ENCODE measurements around the gene ALDH1L1. TPM values are rescaled to one million over a fixed set of nuclear protein-coding genes. Genes with fewer than 3 reads are reported as not detected.
A peak's percentile ranks its signal among the peaks of the same experiment; 100 is the strongest.

ALDH1L1 gene
- total RNA-seq, 1 experiment from 2014 or later: 0.36 TPM

GRCh38 chr3:126083913-126084767 lies 96.2 kb downstream of the ALDH1L1 start, which contains the start of gene SLC41A3:
TSS of gene SLC41A3 (minus strand) at chr3:126084124. CDS start at chr3:126068219, 15,905 bp downstream.
- BruUV-seq (replicated peaks): no TSS peak
- CTCF ChIA-PET: interaction anchor here (0.7 kb wide), 1 partner anchor 973 kb away, joined by 5 read pairs; no protein-coding TSS in a partner anchor

DNA sequence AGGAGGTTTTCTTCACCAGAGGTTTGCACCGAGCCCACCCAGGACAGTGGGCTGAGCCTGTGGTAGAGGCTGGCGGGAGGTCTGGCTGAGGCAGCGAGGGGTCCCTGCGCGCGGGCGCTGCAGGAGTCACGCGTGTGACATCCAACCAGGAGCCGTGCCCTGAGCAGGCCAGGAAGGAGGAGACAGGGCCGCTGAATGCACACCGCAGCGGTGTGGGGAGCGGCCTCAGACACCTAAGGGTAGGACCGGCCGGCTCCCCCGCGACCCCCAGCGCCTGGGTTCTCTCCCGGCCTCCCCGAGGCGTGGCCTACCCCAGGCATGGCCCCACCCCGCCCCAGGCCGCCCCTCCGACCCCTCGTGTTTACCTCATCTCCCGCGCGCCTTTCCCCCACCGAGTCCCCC lies 96.9 kb downstream of the ALDH1L1 start:
- BruUV-seq (replicated peaks): no TSS peak
- in situ Hi-C loops (cut with HindIII; ENCODE audit: low pct_unique_long_range_greater_than_20kb, low sequenced_read_pairs): no loop called here
- H3K27me3 ChIP-seq (ENCODE audit: control insufficient read depth, insufficient read depth, low read length): no peaks in the 10 kb centered on the region
- ChIA-PET POLR2A (interaction anchor here (0.6 kb wide), 1 partner anchor 58 kb away, joined by 9 read pairs; no protein-coding TSS in a partner anchor), CTCF (interaction anchor here (0.7 kb wide), 1 partner anchor 972 kb away, joined by 5 read pairs; no protein-coding TSS in a partner anchor)
- H3K4me3 ChIP-seq (ENCODE audit: low read depth in 2 of 2, low read length in 2 of 2): peak overlapping the region; percentile 59 to 61
- DNase-seq (ENCODE audit: low read depth, low spot score) (no peak), ATAC-seq (peak; percentile 80)
- H3K4me1 ChIP-seq (ENCODE audit: control insufficient read depth, insufficient read depth, low read length): peaks cover 17% of the 10 kb centered on the region
- H3K36me3 ChIP-seq (ENCODE audit: control insufficient read depth, insufficient read depth, low read length): no peaks in the 10 kb centered on the region
- intact Hi-C loops (cut with micrococcal nuclease; ENCODE audit: unreplicated experiment): no loop called here
- peaks cover 21% of the 10 kb centered on the region; the same call in 1 of the 2 replicates for H3K9me3 ChIP-seq (ENCODE audit: control insufficient read depth, insufficient read depth, low read depth, low read length)
- peak overlapping the region; percentile 83 for H3K27ac ChIP-seq (ENCODE audit: low read length)
- TF ChIP-seq TCF7L2 (IDR thresholded peaks at IDR 0.05; ENCODE audit: low read depth, low read length) (no peak), SIN3A (IDR thresholded peaks at IDR 0.05; ENCODE audit: borderline replicate concordance, insufficient read depth, low read depth, low read length) (no peak), POLR2AphosphoS5 (IDR thresholded peaks at IDR 0.05; ENCODE audit: low read depth, low read length) (no peak)
- TF ChIP-seq, protein P1, sequence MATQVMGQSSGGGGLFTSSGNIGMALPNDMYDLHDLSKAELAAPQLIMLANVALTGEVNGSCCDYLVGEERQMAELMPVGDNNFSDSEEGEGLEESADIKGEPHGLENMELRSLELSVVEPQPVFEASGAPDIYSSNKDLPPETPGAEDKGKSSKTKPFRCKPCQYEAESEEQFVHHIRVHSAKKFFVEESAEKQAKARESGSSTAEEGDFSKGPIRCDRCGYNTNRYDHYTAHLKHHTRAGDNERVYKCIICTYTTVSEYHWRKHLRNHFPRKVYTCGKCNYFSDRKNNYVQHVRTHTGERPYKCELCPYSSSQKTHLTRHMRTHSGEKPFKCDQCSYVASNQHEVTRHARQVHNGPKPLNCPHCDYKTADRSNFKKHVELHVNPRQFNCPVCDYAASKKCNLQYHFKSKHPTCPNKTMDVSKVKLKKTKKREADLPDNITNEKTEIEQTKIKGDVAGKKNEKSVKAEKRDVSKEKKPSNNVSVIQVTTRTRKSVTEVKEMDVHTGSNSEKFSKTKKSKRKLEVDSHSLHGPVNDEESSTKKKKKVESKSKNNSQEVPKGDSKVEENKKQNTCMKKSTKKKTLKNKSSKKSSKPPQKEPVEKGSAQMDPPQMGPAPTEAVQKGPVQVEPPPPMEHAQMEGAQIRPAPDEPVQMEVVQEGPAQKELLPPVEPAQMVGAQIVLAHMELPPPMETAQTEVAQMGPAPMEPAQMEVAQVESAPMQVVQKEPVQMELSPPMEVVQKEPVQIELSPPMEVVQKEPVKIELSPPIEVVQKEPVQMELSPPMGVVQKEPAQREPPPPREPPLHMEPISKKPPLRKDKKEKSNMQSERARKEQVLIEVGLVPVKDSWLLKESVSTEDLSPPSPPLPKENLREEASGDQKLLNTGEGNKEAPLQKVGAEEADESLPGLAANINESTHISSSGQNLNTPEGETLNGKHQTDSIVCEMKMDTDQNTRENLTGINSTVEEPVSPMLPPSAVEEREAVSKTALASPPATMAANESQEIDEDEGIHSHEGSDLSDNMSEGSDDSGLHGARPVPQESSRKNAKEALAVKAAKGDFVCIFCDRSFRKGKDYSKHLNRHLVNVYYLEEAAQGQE (IDR thresholded peaks at IDR 0.05; ENCODE audit: insufficient read depth in 1 of 2, low read depth in 2 of 2, low read length in 1 of 2): no peak
- TF ChIP-seq, protein P2, sequence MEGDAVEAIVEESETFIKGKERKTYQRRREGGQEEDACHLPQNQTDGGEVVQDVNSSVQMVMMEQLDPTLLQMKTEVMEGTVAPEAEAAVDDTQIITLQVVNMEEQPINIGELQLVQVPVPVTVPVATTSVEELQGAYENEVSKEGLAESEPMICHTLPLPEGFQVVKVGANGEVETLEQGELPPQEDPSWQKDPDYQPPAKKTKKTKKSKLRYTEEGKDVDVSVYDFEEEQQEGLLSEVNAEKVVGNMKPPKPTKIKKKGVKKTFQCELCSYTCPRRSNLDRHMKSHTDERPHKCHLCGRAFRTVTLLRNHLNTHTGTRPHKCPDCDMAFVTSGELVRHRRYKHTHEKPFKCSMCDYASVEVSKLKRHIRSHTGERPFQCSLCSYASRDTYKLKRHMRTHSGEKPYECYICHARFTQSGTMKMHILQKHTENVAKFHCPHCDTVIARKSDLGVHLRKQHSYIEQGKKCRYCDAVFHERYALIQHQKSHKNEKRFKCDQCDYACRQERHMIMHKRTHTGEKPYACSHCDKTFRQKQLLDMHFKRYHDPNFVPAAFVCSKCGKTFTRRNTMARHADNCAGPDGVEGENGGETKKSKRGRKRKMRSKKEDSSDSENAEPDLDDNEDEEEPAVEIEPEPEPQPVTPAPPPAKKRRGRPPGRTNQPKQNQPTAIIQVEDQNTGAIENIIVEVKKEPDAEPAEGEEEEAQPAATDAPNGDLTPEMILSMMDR (IDR thresholded peaks at IDR 0.05): no peak

More at GRCh38 chr3:126083913-126084767, 96.2 kb downstream of the ALDH1L1 start, which contains the start of gene SLC41A3:
- Histone ChIP-seq H3K36me3 (ENCODE audit: control insufficient read depth, insufficient read depth, low read length) (no peaks in the 10 kb centered on the region), H3K27ac (ENCODE audit: low read length) (peak within 1 kb of the TSS; percentile 83), H3K27me3 (ENCODE audit: control insufficient read depth, insufficient read depth, low read length) (no peaks in the 10 kb centered on the region), H3K4me3 (ENCODE audit: low read depth in 2 of 2, low read length in 2 of 2) (peak within 1 kb of the TSS; percentile 59 to 61), H3K4me1 (ENCODE audit: control insufficient read depth, insufficient read depth, low read length) (peaks cover 17% of the 10 kb centered on the region), H3K9me3 (ENCODE audit: control insufficient read depth, insufficient read depth, low read depth, low read length) (peaks cover 26% of the 10 kb centered on the region; the same call in 1 of the 2 replicates)
- TF ChIP-seq SIN3A (IDR thresholded peaks at IDR 0.05; ENCODE audit: borderline replicate concordance, insufficient read depth, low read depth, low read length) (no peak), POLR2AphosphoS5 (IDR thresholded peaks at IDR 0.05; ENCODE audit: low read depth, low read length) (no peak), TCF7L2 (IDR thresholded peaks at IDR 0.05; ENCODE audit: low read depth, low read length) (no peak)
- TF ChIP-seq, protein P2 (IDR thresholded peaks at IDR 0.05): peak; percentile 80
- TF ChIP-seq, protein P1 (IDR thresholded peaks at IDR 0.05; ENCODE audit: insufficient read depth in 1 of 2, low read depth in 2 of 2, low read length in 1 of 2): no peak
- DNase-seq (ENCODE audit: low read depth, low spot score) (peak; percentile 27), ATAC-seq (peak; percentile 99)
- intact Hi-C loops (cut with micrococcal nuclease; ENCODE audit: unreplicated experiment): no loop called here
- POLR2A ChIA-PET: interaction anchor here (0.6 kb wide), 1 partner anchor 59 kb away, joined by 9 read pairs; no protein-coding TSS in a partner anchor
- in situ Hi-C loops (cut with HindIII; ENCODE audit: low pct_unique_long_range_greater_than_20kb, low sequenced_read_pairs): no loop called here
